BE2C (cell line): ENCODE measurements around the gene NUP93.

Experiments used
- DNase-seq: peaks from one replicate; pipeline ENCODE4 v3.0.0-alpha.2; 2020
- H3K27me3 ChIP-seq: fragments of 250-450 bp; sonication (Bioruptor Pico); 2 replicates; pipeline ENCODE4 v1.5.1; 2020; ENCODE audit warnings: mild to moderate bottlenecking
- H3K36me3 ChIP-seq: fragments of 250-450 bp; sonication (Bioruptor Pico); 2 replicates; pipeline ENCODE4 v1.5.1; 2020; ENCODE audit warnings: mild to moderate bottlenecking
- H3K4me1 ChIP-seq: fragments of 250-450 bp; sonication (Bioruptor Pico); 2 replicates; pipeline ENCODE4 v1.5.1; 2020
- H3K4me3 ChIP-seq: 2 replicates; pipeline ENCODE4 v1.5.1; 2011; ENCODE audit warnings: low read depth, low read length
- H3K9me3 ChIP-seq: fragments of 250-450 bp; sonication (Bioruptor Pico); 2 replicates; pipeline ENCODE4 v1.5.1; 2020
- TF ChIP-seq, protein P1 (sequence below): IDR thresholded peaks from 2 replicates; pipeline ENCODE4 v1.5.1; 2012; ENCODE audit warnings: mild to moderate bottlenecking, low read depth, low read length

Gene NUP93

GRCh38 chr16:56870276-56870888, 140.5 kb downstream of the NUP93 start:
- TF ChIP-seq, protein P1, sequence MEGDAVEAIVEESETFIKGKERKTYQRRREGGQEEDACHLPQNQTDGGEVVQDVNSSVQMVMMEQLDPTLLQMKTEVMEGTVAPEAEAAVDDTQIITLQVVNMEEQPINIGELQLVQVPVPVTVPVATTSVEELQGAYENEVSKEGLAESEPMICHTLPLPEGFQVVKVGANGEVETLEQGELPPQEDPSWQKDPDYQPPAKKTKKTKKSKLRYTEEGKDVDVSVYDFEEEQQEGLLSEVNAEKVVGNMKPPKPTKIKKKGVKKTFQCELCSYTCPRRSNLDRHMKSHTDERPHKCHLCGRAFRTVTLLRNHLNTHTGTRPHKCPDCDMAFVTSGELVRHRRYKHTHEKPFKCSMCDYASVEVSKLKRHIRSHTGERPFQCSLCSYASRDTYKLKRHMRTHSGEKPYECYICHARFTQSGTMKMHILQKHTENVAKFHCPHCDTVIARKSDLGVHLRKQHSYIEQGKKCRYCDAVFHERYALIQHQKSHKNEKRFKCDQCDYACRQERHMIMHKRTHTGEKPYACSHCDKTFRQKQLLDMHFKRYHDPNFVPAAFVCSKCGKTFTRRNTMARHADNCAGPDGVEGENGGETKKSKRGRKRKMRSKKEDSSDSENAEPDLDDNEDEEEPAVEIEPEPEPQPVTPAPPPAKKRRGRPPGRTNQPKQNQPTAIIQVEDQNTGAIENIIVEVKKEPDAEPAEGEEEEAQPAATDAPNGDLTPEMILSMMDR = no peak
- Histone ChIP-seq H3K4me1 (peaks cover 8% of the 10 kb centered on the region), H3K4me3 (no peak overlapping the region), H3K27me3 (no peaks in the 10 kb centered on the region), H3K9me3 (no peaks in the 10 kb centered on the region), H3K36me3 (no peaks in the 10 kb centered on the region)
- no peak for DNase-seq

GRCh38 chr16:56871172-56871593, 141.3 kb downstream of the NUP93 start:
- no peaks in the 10 kb centered on the region for H3K27me3 ChIP-seq
- H3K4me3 ChIP-seq = no peak overlapping the region
- TF ChIP-seq, protein P1 = no peak
- no peaks in the 10 kb centered on the region for H3K36me3 ChIP-seq
- H3K9me3 ChIP-seq = no peaks in the 10 kb centered on the region
- peaks cover 15% of the 10 kb centered on the region for H3K4me1 ChIP-seq
- DNase-seq = peak; percentile 49

DNA sequence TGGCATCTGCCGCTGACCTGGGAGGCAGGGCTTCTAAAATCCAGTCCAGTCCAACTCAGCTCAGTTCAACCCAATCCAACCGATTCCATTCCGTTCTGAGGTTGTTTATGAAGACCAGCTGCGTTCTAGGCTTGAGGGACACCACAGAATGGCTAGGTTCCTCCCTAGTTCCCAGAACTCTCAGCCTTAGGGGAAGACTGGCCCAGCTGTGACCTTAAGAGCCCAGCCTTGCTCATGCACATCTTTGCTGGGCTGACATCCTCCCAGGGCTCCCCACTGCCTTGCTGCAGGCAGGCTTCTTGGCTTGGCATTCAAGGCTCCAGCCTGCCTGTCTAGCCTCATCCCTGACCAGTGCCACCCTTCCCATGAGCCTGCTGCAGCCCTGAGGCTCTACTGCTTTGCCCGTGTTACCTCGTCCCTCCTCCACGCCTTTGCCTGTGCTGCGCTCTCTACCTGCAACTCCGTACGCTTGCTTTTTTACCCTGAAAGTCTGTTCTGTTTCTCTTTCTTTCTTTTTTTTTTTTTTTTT, 143.0 kb downstream of the NUP93 start:
- no peak for DNase-seq
- Histone ChIP-seq H3K27me3 (no peaks in the 10 kb centered on the region), H3K36me3 (no peaks in the 10 kb centered on the region), H3K9me3 (no peaks in the 10 kb centered on the region), H3K4me3 (no peak overlapping the region), H3K4me1 (peaks cover 16% of the 10 kb centered on the region)
- TF ChIP-seq, protein P1 = no peak

GRCh38 chr16:56874800-56875199, 144.9 kb downstream of the NUP93 start:
- TF ChIP-seq, protein P1 = peak; percentile 45
- Histone ChIP-seq H3K9me3 (no peaks in the 10 kb centered on the region), H3K36me3 (no peaks in the 10 kb centered on the region), H3K27me3 (no peaks in the 10 kb centered on the region), H3K4me3 (no peak overlapping the region), H3K4me1 (peaks cover 16% of the 10 kb centered on the region)
- DNase-seq = peak; percentile 84

DNA sequence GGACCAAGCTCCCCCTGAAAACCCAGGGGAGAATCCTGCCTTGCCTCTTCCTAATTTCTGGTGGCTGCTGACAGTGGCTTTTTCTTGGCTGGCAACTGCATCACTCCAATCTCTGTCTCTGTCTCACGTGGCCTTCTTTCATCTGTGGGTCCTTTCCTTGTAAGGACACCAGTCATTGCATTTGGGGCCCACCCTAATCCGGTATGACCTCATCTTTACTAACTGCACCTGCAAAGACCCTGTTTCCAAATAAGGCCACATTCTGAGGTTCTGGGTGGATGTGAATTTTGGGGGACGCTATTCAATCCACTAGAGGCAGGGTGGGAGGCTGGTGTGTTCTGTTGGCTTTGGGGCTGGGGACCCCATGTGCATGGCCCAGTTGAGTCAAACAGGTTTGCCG, 146.1 kb downstream of the NUP93 start:
- TF ChIP-seq, protein P1 = no peak
- Histone ChIP-seq H3K4me1 (peaks cover 16% of the 10 kb centered on the region), H3K36me3 (no peaks in the 10 kb centered on the region), H3K9me3 (no peaks in the 10 kb centered on the region), H3K27me3 (no peaks in the 10 kb centered on the region), H3K4me3 (no peak overlapping the region)
- no peak for DNase-seq

- Histone ChIP-seq H3K27me3 (no peaks in the 10 kb centered on the region), H3K9me3 (no peaks in the 10 kb centered on the region), H3K36me3 (no peaks in the 10 kb centered on the region), H3K4me1 (peaks cover 16% of the 10 kb centered on the region), H3K4me3 (no peak overlapping the region)
- TF ChIP-seq, protein P1 = no peak
- no peak for DNase-seq
Measured at GRCh38 chr16:56877486-56878182, 147.7 kb downstream of the NUP93 start.
